Activated CD4-positive, alpha-beta T cell treated with anti-CD3 and anti-CD28 coated beads for 4 hours (primary cell): ENCODE measurements around the gene SAXO2.
"Not testable (repeated sequence)": the region's sequence is repeated elsewhere in the genome, so short reads cannot be mapped to it uniquely, and the experiment has no call there.

Experiments used
- DNase-seq, 2 donors: peaks; one replicate each; pipeline ENCODE4 v3.0.0-alpha.2; 2020

Gene SAXO2

DNA sequence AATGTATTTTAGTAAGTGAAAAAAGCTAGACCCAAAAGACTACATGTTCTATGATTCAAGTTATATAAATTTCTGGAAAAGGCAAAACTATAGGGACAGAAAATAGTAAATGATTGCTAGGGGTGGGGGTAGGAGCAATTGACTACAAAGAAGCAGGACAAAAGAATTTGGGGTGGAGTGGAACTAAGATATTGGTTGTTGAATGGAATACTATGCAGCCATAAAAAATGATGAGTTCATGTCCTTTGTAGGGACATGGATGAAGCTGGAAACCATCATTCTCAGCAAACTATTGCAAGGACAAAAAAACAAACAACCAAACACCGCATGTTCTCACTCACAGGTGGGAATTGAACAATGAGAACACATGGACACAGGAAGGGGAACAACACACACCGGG is 25.6 kb downstream of the SAXO2 start:
- not testable (repeated sequence) for DNase-seq

GRCh38 chr15:82292271-82292670 is 29.7 kb downstream of the SAXO2 start:
- DNase-seq = no peak

- no peak for DNase-seq
These were observed 31.6 kb downstream of the SAXO2 start for GRCh38 chr15:82294061-82294690.

- DNase-seq = no peak
These were observed 34.9 kb downstream of the SAXO2 start for GRCh38 chr15:82297546-82297945.

DNA sequence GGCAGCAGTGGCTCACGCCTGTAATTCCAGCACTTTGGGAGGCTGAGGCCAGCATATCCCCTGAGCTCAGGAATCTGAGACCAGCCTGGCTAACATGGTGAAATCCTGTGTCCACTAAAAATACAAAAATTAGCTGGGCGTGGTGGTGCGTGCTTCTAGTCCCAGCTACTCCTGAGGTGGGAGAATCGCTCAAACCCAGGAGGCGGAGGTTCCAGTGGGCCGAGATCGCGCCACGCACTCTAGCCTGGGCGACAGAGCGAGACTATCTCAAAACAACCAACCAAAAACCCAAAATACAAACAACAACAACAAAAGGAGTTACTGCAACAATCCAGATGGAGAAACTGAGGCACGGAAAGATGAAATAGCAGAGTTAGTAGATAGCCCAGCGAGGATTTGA is 35.4 kb downstream of the SAXO2 start:
- DNase-seq = no peak

DNA sequence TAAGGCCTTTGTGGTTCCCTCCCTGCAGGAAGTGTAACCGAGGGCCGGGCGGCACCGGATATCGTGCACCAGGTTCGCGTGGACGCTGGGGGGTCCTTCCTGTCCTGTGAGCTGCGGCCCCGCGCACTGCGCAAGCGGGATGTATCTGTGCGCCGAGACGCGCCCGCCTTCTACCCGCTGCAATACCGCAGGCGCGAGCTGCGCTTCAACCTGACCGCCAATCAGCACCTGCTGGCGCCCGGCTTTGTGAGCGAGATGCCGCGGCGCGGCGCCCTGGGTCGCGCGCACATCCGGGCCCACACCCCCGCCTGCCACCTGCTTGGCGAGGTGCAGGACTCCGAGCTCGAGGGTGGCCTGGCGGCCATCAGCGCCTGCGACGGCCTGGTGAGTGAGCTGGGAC is 35.9 kb downstream of the SAXO2 start:
- peak; percentile 22 to 36 for DNase-seq

DNA sequence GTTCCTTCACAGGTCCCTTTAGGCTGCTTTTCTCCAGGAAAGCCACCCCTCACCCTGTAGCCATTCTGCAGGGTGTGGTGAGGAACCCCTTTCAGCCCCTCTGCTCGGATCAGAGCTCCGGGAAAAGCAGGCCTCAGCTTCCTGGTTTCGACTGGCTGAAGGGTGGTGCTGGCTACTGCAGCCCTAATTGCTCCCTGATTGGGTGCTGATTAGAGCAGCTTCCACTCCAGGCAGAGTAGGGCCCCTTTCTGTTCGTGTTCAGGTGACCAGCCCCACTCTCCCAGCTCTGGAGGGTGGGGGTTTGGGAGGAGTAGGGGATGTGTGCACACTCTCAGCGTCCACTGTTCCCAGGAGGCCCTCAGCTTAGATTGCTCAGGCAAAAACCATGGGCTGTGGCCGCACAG is 36.9 kb downstream of the SAXO2 start:
- DNase-seq = not testable (repeated sequence)

GRCh38 chr15:82300326-82300725 is 37.7 kb downstream of the SAXO2 start:
- DNase-seq = not testable (repeated sequence)

- DNase-seq = no peak
These were observed 38.3 kb downstream of the SAXO2 start for GRCh38 chr15:82300883-82301282.

DNA sequence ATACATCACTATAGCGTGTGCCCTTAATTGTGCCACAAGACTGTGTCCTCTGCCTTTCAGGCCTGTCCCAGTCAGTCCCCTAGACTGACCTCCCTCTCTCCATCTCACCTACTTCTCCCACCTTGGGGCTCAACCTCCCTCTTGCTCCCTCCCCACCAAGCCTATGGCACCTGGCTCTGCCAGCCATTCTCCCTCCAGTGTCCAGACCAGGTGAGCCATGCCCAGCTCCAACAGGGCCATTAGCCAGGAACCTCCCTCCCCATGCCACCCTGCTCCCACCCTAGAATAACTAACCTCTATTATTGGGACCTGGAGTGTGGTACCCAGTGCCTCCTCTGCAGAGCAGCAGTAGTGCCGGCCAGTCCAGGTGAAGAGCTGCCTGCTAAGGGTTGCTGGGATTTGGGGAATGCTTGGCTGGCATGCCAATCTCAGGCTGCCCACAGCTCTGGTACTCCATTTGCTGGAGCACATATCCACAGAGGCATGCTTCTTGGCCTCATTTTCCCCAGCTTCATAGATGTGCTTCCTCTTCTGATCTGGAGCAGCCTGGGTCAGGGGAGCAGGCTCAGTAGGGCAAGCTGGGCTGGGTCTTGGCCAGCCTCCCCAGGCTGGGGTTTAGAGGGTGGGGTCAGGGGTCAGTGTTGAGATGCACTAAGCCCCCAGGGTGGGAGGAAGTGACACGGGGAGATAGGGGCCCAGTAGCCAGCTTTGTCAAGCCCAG is 38.8 kb downstream of the SAXO2 start:
- no peak for DNase-seq

- DNase-seq = no peak
These were observed 41.5 kb downstream of the SAXO2 start for GRCh38 chr15:82303956-82304777.

GRCh38 chr15:82304778-82305090 is 42.1 kb downstream of the SAXO2 start:
- no peak for DNase-seq

- no peak for DNase-seq
These were observed 43.0 kb downstream of the SAXO2 start for GRCh38 chr15:82305621-82306048.

DNA sequence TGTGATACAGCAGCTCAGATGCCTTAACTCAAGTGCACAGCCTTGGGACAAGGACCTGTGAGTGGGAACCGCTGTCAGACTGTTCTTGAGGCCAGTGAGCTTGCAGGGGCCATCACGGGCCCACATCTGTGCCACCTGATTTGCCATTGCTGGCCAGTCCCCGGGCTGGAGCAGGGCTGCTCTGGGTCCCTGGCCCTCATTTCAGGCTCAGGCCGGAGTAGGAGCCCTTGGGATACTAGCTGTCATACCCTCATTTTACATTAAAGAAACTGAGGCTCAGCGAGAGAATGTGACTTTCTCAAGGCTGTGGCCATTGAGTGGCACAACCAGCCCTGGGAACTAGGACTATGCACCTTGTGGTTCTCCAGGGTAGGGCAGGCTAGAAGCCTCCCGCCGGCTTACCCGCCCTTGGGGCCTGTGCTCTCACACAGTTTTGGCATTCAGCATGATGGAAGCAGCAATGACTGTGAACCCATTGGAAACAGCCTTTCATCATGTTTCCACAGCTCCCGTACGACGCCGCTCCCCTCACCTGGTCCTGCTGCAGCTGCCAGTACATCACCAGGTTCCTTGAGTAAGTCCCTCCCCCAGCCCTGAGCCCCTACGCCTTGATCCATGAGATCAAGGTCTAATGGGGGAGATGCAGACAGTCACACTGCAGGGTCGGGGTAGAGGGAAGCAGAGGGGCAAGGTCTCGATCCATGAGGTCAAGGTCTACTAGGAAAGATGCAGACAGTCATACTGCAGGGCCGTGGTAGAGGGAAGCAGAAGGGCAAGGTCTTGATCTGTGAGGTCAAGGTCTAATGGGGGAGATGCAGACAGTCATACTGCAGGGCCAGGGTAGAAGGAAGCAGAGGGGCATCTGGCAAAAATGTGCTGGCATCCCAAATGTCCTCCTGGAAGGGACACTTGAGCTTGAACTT is 44.4 kb downstream of the SAXO2 start:
- DNase-seq = no peak

DNA sequence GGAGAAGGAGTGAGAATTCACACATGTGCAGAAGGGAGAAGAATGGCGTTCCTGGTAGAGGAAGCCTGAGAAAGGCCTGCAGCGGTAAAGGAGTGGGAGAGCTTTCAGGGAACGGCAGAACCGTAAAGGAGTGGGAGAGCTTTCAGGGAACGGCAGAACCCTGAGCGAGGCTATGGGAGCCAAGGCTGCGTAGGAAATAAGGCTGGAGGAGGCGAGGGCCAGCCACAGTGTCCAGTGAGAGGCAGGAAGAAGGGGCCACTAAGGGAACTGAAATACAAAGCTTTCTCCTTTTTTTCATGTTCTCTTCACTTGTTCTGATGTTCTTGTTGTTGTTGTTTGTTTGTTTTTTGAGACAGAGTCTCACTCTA is 45.1 kb downstream of the SAXO2 start:
- DNase-seq = no peak

DNA sequence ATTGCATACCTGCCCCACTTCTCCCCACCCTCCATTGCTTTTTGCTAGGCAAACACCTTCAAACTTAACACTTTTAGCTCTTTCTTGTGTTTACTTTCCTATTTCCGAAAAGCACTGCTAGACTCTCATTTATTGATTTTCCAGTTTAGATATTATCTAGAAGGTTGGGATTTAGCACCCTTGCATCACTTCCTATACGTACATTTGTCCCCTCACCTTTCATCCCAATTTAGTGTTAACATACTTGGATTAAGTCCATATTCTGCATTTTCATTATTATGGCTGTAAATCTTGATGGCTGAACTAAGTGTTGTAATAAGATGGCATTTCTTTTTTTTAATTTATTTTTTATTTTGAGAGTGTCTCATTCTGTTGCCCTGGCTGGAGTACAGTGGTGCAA is 47.2 kb downstream of the SAXO2 start:
- no peak for DNase-seq

DNA sequence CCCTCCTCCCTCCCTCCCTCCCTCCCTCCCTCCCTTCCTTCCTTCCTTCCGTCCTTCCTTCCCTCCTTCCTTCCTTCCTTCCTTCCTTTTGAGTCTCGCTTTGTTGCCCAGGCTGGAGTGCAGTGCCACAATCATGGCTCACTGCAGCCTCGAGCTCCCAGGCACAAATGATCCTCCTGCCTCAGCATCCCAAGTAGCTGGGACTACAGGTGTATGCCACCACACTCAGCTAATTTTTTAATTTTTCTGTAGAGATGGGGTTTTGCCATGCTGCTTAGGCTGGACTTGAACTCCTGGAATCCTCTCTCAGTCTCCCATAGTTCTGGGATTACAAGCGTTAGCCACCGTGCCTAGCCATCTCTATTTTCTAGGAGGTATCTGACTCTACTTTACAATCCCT is 48.7 kb downstream of the SAXO2 start:
- not testable (repeated sequence) for DNase-seq

DNA sequence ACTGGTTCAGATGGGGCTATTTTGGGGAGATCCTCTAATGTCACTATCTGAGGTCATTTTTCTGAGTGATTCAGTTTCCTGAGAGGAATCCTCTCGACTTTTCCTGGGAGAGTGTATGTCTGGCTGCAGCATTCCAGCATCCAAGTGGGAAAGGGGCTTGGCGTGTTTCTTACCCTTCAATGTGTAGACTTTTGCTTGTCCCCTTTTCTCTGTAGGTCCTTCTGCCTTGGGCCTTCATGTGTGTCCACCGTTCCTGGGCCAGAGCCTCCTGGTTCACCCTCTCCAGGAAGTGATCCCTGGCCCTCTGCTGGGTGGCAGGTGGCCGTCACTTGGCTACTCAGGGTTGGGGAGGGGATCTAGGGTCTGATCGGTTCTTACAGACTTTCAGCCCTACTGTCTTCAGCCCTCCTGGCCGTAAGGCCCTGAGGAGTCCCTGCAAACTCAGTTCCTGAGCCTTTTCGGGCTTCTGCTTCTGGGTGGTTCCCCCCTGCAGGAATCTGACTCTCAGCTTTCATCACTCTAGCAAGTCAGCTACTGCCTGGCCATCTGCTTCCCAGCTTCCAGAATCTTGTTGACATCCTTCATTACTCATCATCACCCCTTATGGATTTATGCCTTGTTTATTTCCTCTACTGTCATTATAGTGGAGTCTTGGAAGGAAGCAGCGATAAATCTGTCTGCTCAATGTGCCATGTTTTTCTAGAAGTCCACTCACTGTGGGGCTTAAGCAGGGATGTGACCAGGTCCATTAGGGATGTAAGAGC is 50.1 kb downstream of the SAXO2 start:
- DNase-seq = no peak

- DNase-seq = no peak
These were observed 50.8 kb downstream of the SAXO2 start for GRCh38 chr15:82313446-82313845.

- not testable (repeated sequence) for DNase-seq
These were observed 51.5 kb downstream of the SAXO2 start for GRCh38 chr15:82313951-82314768.
